Measurements from ENCODE around the gene TTLL8.

GRCh38 chr22:50104141-50104544 is 46.0 kb upstream of the TTLL8 start:
- TF ChIP-seq CTCF (IDR thresholded peaks at IDR 0.05) = no peak
- TF ChIP-seq POLR2A (IDR thresholded peaks at IDR 0.05) = no peak
